ENCODE data around the gene SMAD3.

DNA sequence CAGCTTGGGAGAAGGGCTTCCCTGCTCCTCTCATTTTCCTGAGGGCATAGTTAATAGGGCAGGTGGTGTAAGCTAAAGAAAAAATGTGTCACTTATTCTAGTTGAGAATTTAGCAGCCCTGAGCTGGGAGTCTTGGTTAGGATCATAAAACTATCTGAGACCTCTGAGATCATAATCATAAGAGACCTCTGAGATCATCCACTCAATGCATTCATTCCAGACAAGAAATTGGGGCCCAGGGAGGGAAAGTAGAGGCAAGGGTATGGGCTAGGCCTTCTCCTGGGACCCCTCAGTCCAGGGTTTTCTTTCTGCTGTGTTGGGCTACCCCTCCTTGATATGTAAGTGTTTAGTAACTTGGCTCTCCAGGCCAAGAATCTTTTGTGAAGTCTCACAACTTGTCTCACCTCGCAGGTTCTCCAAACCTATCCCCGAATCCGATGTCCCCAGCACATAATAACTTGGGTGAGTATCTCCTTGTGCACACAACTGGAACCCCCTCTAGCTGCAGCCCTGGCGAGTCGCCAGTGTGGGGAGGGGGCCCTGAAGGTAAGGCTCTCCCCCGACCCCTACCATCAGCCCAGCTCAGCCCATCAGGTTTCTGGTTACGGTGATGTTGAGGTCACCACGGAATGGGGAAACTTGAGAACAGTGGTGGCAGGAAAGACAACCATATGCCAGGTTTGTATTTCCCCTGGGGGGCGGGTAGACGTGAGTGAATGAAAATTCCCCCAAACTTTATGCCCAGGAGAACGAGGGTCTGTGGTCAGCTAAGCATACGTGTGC, 104.9 kb downstream of the SMAD3 start:
- TF ChIP-seq CTCF (IDR thresholded peaks at IDR 0.05) (no peak), EZH2 (IDR thresholded peaks at IDR 0.05) (no peak)
